Stomach (tissue), 9 donors: ENCODE results near the gene VPS45. TPM values are rescaled to one million over a fixed set of nuclear protein-coding genes. Genes with fewer than 3 reads are reported as not detected.

ENCODE experiments used
- DNase-seq, 2 donors: peaks; one replicate each; pipeline versions ENCODE4 v3.0.0 to v3.0.0-alpha.2; 2013 to 2019
- H3K27ac ChIP-seq, 5 donors: fragments of 200-600 bp in 4 of 5; sonication (generic) in 4 of 5; one replicate each; pipeline ENCODE4 v1.5.1; 2013 to 2019; ENCODE audit warnings: mild to moderate bottlenecking in 1 of 5, moderate library complexity in 1 of 5
- H3K27me3 ChIP-seq, 3 donors: fragments of 200-600 bp; sonication (generic); one replicate each; pipeline ENCODE4 v1.5.1; 2017 to 2019; ENCODE audit warnings: mixed run types in 1 of 3
- H3K36me3 ChIP-seq, 4 donors: fragments of 200-600 bp; sonication (generic); 1 replicate in 3 of 4; 2 replicates in 1 of 4; pipeline ENCODE4 v1.5.1; 2016 to 2019
- H3K4me1 ChIP-seq, 4 donors: fragments of 200-600 bp; sonication (generic); one replicate each; pipeline ENCODE4 v1.5.1; 2016 to 2019
- H3K4me3 ChIP-seq, 4 donors: fragments of 200-600 bp; sonication (generic) in 3 of 4; one replicate each; pipeline ENCODE4 v1.5.1; 2016 to 2019; ENCODE audit warnings: mild to moderate bottlenecking in 1 of 4
- H3K9me3 ChIP-seq, 4 donors: fragments of 200-600 bp; sonication (generic); one replicate each; pipeline ENCODE4 v1.5.1; 2016 to 2019
- CTCF ChIP-seq, 7 experiments: fragments of 450-650 bp in 4 of 7; fragments of 200-600 bp in 3 of 7; sonication (generic) in 3 of 7; IDR thresholded peaks; one replicate each; pipeline ENCODE4 v1.5.1; 2016 to 2019; ENCODE audit warnings: antibody characterized with exemption in 7 of 7, control low read depth in 2 of 7, mild to moderate bottlenecking in 1 of 7
- EP300 ChIP-seq: sonication (generic); formaldehyde crosslinking; IDR thresholded peaks from one replicate; pipeline ENCODE4 v1.6.1; 2017; ENCODE audit warnings: antibody characterized with exemption
- POLR2A ChIP-seq, 4 donors: fragments of 450-650 bp; IDR thresholded peaks; one replicate each; pipeline ENCODE4 v1.6.1; 2016; ENCODE audit warnings: antibody characterized with exemption in 4 of 4, control low read depth in 2 of 4, mild to moderate bottlenecking in 1 of 4, moderate library complexity in 1 of 4
- POLR2AphosphoS5 ChIP-seq, 3 donors: sonication (generic); formaldehyde crosslinking; IDR thresholded peaks; one replicate each; pipeline ENCODE4 v1.6.1; 2016; ENCODE audit warnings: antibody characterized with exemption in 3 of 3
- WGBS, 5 donors: extraction: QIAGEN DNeasy Blood & Tissue Kit in 3 of 5; methylation state at CpG; one replicate each; pipeline versions ENCODE4 v1.1.5 to v1.1.7; 2013 to 2018; 5-methylcytosine and 5-hydroxymethylcytosine counted together
- intact Hi-C: fragments of 100-400 bp; cut with DNase I; formaldehyde crosslinking; loops from one replicate; pipeline ENCODE4 v1.15.1; 2023; ENCODE audit warnings: low total_unique reads
- polyA plus RNA-seq, 3 donors: library from polyadenylated mRNA; stranded (reverse); fragments of 200-250 nt; gene quantifications; one replicate each; pipeline ENCODE4 v1.2.3, GENCODE V29; 2013
- total RNA-seq, 5 donors: library from RNA; depleted of rRNA; stranded (reverse); fragments of >200 nt; gene quantifications; one replicate each; pipeline versions ENCODE4 v1.1.0 to v1.2.3, GENCODE V29; 2014 to 2016
- donor health status: healthy with polysubstance abuse.
- donor health status: Bipolar disorder and iron deficiency.
- donor health status: healthy.

VPS45 gene
- total and polyA plus RNA-seq, 8 donors = 13.3 to 69.9 (median 30.5) TPM

GRCh38 chr1:150094734-150095265 lies 27.2 kb downstream of the VPS45 start:
- Histone ChIP-seq H3K27me3 (no peaks in the 10 kb centered on the region), H3K36me3 (peaks cover 20 to 93% (median 82%) of the 10 kb centered on the region in 4 donors), H3K4me3 (no peak overlapping the region), H3K9me3 (no peaks in the 10 kb centered on the region), H3K27ac (no peak overlapping the region), H3K4me1 (peaks cover 0 to 7% (median 2%) of the 10 kb centered on the region in 4 donors)
- intact Hi-C loops = no loop called here
- WGBS, 5 donors = 86 to 91% (median 90%) methylated on average over 3 of the region's 3 CpGs
- TF ChIP-seq CTCF (IDR thresholded peaks at IDR 0.05) (no peak), EP300 (no peak)
- no peak for DNase-seq

- intact Hi-C loops = no loop called here
- no peaks in the 10 kb centered on the region for H3K4me1 ChIP-seq
- H3K36me3 ChIP-seq = peaks cover 13 to 52% (median 23%) of the 10 kb centered on the region in 4 donors
- H3K9me3 ChIP-seq = no peaks in the 10 kb centered on the region
- no peak overlapping the region for H3K4me3 ChIP-seq
- TF ChIP-seq POLR2AphosphoS5 (IDR thresholded peaks at IDR 0.05) = no peak
- no peak for TF ChIP-seq POLR2A (IDR thresholded peaks at IDR 0.05)
- no peak for TF ChIP-seq CTCF (IDR thresholded peaks at IDR 0.05)
- TF ChIP-seq EP300 = no peak
- no peaks in the 10 kb centered on the region for H3K27me3 ChIP-seq
- H3K27ac ChIP-seq = no peak overlapping the region
- WGBS, 5 donors = 60 to 72% (median 66%) methylated on average over 1 of the region's 1 CpG
- peak in 1 of 2 donors; percentile 6 for DNase-seq
These were observed 35.4 kb downstream of the VPS45 start for GRCh38 chr1:150102986-150103385.

GRCh38 chr1:150106341-150106740 lies 38.8 kb downstream of the VPS45 start:
- Histone ChIP-seq H3K36me3 (peaks cover 0 to 35% (median 5%) of the 10 kb centered on the region in 4 donors), H3K27me3 (no peaks in the 10 kb centered on the region), H3K4me1 (no peaks in the 10 kb centered on the region), H3K9me3 (no peaks in the 10 kb centered on the region), H3K27ac (no peak overlapping the region), H3K4me3 (no peak overlapping the region)
- WGBS, 5 donors = 82 to 91% (median 87%) methylated on average over 7 of the region's 7 CpGs
- TF ChIP-seq POLR2A (IDR thresholded peaks at IDR 0.05) (no peak), CTCF (IDR thresholded peaks at IDR 0.05) (no peak)
- intact Hi-C loops = no loop called here
- peak in 1 of 2 donors; percentile 12 for DNase-seq

GRCh38 chr1:150109586-150109985 lies 42.0 kb downstream of the VPS45 start:
- DNase-seq = peak in 1 of 2 donors; percentile 8
- no peaks in the 10 kb centered on the region for H3K9me3 ChIP-seq
- intact Hi-C loops = no loop called here
- no peak for TF ChIP-seq EP300
- no peak for TF ChIP-seq POLR2AphosphoS5 (IDR thresholded peaks at IDR 0.05)
- TF ChIP-seq POLR2A (IDR thresholded peaks at IDR 0.05) = no peak
- no peak for TF ChIP-seq CTCF (IDR thresholded peaks at IDR 0.05)
- H3K4me1 ChIP-seq = no peaks in the 10 kb centered on the region
- no peak overlapping the region for H3K4me3 ChIP-seq
- H3K36me3 ChIP-seq = peaks cover 0 to 42% (median 15%) of the 10 kb centered on the region in 4 donors
- H3K27ac ChIP-seq = peak overlapping the region in 4 of 5 donors; percentile 9 to 49 (median 35)
- 75 to 86% (median 81%) methylated on average over 3 of the region's 3 CpGs for WGBS, 5 donors
- H3K27me3 ChIP-seq = no peaks in the 10 kb centered on the region
